Dermis microvascular lymphatic vessel endothelial cell (primary cell): ENCODE measurements around the gene MFAP2. TPM values are rescaled to one million over a fixed set of nuclear protein-coding genes. Genes with fewer than 3 reads are reported as not detected.
A peak's percentile ranks its signal among the peaks of the same experiment; 100 is the strongest.

Experiments
- DNase-seq, 2 donors: peaks; one replicate each; pipeline versions ENCODE4 v3.0.0 to v3.0.0-alpha.2; 2010; ENCODE audit warnings: low read depth in 2 of 2
- total RNA-seq: library from RNA; depleted of rRNA; stranded (reverse); fragments of >200 nt; gene quantifications from 2 replicates; pipeline ENCODE4 v1.2.1, GENCODE V29; 2014

Gene MFAP2, protein sequence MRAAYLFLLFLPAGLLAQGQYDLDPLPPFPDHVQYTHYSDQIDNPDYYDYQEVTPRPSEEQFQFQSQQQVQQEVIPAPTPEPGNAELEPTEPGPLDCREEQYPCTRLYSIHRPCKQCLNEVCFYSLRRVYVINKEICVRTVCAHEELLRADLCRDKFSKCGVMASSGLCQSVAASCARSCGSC
- 8.9 and 55.3 TPM in 2 replicates for total RNA-seq

DNA sequence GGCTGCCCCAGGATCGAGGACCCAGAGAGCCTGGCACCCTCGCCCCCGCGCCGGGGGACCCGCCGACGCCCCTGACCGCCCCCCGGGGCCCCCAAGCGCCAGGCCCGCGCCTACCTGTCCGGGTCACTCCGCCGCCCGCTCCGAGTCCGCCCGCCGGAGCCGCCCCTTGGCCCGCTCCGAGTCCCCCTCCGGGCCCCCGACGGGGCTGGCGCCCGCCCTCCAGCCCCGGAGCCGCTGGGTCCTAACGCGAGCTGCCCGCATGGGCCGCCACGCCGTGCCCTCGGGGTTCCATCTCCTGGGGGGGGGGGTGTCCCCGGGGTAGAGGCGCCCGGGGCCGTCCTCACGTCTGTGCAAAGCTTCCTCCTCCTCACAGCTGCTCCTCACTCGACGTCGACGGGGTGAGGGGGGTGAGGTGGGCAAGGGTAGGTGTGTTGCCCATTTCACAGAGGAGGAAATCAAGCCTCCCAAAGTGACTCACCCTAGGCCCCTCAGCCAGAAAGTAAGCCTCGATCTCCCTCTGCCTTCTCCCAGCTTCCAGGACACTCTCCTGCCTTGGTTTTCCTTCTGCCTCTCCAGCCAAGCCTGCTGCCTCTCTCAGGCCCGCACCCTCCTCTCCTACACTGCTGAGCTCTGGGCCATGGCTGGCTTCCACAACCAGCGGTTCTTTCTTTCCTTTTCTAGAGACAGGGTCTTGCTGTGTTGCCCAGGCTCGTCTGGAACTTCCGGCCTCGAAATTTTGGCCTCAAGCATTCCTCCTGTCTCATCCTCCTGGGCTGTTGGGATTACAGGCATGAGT lies at the start of gene MFAP2:
MFAP2 (minus strand) TSS at position 148 of the 796 bp plus-strand sequence. CDS start 2,347 bp downstream, outside the sequence.
- DNase-seq, result peak in 1 of 2 donors; percentile 48

DNA sequence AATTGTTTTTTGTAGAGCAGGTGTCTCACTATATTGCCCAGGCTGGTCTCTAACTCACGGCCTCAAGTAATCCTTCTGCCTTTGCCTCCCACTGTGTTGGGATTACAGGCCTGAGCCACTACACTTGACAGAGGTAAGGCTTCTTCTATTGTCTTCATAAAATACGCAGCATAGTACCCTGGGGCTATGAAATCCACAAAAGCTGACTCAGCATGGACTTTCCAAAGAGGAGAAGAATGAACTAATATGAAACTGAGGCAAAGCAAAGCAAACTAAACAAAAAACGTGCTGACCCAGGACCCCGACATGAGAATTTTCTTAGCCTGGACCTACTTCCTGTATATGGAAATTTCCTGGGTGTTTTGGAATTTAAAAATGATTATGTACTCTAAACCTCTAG lies 49.8 kb upstream of the MFAP2 start:
- no peak for DNase-seq

DNA sequence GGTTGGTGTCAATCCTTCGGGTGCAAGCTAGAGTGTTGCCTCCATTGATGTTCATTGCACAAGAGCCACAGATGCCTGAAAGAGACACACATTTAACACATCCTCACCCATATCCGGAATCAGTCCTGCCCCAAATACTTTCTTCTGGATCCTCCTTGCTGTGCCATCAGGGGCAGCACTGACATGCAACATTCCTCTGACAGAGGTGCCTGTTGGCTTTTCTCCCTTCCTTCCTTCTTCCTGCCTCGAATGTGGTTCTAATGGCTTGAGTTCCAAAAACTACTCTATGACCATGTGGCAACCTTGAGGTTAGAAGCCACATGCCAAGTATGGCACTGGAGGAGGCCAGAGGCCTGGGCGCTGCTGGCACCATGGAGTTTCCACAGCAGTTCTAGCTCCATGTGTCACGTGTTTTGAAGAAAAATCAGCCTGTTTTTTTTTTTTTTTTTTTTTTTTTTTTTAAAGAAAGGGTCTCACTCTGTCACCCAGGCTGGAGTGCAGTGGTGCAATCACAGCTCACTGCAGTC lies 48.3 kb upstream of the MFAP2 start:
- DNase-seq, result no peak

DNA sequence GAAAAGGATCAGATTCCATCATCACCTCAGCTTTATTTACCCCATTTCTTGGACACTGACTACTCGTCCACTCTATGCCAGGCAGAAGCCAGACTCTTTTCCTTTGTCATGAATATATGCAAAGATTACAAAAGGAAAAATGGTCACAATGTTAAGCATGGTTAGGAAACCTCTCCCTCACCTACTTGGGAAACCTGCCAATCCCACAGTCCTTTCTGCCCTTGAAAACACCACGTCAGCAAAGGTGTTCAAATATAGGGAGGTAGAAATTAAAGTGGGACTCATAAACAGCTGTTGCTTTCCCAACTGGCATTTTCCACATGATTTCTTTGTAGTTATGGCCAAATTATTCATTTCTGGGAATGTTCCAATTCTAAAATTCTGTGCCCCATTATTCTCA lies 47.5 kb upstream of the MFAP2 start:
- DNase-seq, result no peak

DNA sequence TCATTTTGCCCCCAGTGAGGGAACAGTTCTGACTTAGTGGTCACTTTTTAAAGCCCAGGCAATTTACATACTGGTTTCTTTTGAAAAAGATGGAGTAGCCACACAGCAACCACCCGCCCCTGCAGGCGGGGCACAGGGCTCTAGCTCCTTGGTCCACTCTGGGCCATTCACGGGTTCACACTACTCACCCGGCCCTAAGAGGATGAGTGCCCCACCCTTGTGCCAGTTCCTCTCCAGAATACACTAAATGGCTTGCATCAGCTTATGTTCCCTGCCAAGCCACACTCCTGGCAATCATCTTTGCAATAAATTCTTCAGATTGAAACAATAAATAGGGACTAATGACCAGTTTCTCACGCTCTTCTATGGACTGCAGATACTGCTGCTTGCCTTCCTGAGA lies 47.0 kb upstream of the MFAP2 start:
- no peak for DNase-seq

DNA sequence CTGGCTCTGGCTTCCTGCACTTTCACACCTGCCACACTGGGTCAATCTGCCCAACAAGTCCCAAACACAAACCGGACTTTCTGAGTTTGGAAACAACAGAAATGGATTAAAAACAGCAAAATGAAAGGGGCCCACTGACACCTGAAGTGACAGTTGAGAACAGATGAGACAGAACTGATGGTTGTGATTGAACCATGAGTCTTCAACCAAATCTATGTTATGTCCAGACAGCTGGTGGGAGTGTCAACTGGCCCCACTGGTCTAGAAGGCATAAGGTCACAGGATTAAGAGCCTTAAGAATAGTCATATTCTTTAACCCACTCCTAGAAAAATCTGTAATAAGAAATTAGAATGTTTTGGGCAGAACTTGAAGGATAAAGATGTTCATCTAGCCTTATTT lies 44.3 kb upstream of the MFAP2 start:
- no peak for DNase-seq

DNA sequence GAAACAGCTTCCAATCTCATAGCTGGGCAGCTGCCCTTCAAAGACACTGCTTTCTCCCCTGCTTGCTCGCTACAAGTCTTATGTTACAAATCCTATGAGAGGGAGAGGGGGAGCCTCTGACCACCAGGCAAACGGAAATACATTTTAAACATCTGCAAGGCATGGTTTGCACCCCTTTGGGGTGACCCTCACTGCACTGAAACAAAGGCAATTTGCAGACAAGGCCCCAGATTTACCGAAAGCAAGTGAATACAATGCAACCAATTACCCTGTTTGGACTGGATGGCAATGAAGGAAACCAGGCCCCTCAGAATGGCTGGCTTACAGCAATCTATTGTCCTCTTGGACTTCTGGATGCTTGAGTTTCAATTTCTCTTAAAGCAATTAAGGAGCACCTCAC lies 43.2 kb upstream of the MFAP2 start:
- DNase-seq, result no peak

DNA sequence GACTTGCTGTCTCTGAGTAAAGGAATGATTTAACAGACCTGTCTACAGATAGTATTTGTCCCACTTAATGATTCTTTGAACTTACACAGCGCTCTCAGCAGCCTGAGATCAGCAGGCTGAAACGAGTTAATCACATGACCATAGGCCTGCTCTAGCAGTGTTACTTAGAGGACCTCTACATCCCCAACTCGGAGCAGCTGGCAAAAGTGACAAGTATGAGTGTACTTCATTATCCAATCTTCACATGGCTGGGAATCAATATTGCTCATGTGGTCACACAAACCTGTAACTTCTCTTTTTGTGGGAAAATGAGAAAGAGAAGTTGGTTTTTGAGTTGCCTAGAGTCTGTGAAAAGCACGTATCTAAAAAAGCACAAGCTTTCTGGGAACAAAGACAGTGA lies 42.7 kb upstream of the MFAP2 start:
- DNase-seq, result no peak

DNA sequence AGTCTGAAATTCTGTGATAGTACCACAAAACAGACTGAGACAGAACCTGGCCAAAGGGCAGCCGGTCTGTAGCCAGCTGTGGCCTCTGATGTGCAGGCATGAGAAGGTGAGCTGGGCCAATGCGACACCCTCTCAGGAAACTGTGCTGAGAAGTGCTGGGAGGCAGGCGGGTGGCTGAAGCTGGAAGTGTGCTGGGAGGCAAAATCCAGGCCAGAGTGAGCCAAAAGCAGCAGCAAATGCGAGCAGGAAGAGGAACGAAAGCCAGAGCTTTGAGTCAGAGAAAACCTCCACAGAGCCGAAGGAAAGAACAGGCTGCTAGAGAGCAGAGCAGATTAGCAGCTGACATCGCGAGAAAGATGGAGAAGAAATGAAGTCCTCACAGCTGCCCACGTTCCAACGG lies 41.5 kb upstream of the MFAP2 start:
- no peak for DNase-seq

DNA sequence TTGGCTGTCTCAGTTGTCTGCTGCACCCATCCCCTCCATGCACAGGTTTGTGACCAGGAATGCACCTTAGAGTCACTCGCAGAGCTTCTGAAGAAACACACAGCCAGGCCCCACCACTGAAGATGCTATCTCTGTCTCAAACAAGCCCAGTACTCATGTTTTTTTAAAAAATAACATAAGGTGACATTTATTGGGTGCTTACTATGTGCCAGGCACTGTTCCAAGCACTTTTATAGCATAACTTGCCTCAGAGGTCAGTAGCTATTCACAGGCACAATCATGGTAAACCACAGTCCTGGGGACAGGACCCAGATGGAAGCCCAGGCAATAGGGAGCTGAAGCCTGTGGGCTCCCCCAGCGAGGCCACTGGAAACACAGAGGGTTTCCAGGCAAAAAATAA lies 40.1 kb upstream of the MFAP2 start:
- no peak for DNase-seq

DNA sequence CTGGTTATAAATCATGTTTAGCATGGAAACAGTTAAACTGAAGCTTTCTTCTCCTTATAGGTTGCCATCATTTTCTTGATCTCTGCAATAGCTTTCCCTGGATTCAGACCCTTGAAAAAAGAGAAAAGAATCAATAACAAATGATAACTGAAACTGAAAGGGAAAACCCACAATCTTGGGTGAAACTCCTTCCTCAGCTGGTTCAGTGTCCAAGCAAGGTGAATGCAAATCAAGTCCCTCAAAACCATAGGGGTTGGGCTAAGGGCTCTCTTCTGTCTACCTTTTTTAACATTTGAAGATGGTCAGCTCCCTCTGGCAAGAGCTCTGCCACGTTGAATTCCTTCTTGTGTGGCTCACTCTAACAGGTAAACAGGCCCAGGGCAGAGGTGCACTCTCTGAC lies 38.4 kb upstream of the MFAP2 start:
- no peak for DNase-seq

DNA sequence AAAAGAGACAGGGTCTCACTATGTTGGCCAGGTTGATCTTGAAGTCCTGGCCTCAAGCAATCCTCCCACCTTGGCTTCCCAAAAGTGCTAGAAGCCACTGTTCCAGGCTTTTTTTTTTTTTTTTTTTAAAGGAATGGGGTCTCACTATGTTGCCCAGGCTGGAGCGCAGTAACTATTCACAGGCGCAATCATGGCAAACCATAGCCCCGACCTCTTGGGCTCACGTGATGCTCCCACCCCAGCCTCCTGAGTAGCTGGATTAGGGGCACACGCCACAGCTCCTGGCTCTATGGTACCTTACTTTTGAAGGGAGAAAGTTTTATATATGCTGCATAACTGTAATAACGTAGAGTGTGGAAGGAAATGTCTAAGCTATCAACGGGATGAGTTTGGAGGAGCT lies 37.0 kb upstream of the MFAP2 start:
- DNase-seq, result no peak

DNA sequence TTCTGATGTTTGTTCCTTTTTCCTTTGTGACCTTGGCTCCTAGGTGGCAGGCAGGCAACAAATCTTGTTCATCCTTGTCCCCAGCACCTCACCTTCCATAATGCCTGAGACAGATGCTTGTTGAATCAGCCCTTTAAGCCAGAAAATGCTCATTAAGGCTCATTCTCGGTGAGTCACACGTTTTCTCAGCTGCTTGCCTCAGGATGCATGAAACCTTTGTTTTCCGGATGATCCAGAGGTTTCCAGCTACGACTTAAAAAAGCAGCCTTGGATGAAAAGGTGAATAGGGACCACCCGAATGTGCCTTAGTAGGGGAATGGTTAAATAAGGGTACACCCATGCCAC lies 35.9 kb upstream of the MFAP2 start:
- peak in 1 of 2 donors; percentile 84 for DNase-seq

DNA sequence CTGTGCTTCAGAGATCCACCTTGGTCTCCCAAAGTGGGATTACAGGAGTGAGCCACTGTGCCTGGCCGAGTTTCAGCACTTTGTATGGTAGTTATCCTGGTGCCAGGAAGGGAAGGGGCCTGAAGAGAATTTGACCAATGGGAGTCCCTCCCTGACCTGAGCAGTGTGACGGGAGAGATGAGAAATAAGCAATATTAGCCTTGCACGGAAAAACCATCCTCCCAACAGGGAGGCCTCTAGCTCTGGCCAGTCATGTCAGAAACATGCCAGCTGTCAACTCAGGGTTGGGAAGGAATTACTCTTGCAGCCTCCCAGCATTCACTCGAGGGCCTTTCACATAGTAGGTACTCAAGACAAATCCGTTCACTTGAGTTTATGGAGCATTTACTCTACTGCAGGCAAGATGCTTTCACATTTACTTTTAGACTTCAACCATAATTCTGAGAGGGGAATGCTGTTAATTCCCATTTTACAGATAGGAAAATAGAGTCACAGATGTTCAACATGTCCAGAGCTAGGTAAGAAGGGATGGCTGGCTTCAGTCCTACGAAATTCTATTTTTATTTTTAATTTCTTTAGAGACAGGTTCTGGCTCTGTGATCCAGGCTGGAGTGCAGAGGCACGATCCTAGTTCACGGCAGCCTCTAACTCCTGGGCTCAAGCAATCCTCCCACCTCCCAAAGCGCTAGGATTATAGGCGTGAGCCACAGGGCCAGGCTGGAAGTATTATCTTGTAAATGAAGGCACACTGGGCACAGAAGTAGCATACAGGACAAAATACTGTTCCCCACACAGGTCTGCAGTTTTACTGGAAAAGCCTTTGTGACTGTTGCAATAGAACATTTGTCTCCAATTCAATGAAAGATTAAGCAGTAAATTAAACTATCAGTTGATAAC lies 34.5 kb upstream of the MFAP2 start:
- DNase-seq, result no peak

DNA sequence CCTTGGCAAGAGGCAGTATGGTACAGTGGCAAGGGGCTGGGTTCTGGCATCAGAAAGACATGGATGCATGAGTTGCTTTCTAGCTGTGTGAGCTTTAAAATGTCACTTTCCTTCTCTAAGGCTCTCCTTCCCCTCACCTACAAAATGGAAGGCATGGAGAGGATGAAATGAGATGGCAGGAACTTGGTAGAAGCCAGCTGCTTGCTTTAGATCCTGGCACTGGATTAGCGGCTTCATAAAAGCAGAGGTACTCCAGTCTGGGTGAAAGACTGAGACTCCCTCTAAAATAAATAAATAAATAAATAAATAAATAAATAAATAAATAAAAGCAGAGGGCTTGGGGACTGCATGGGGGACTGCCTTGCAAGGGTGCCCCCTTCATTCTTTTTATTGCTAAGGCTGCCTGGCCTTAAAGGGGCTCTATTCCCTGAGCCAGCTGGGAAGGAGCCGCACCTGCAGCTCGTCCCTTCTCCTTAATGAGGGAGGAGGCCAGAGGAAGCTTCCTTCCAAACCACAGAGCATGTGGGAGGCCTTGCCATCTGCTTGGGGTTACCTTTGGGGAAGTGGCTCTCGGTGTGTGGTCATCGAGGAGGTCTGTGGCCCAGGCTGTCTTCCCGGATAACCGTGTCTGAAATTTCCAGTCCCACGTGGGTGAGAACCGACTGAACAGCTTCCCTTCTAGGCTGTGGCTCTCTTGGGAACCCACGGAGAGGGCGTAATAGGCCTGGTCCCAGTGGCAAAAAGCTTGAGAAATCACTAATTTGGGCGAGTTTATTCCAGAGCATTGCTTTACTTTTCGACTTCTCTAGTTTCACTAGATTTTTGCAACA lies 33.3 kb upstream of the MFAP2 start:
- no peak for DNase-seq

DNA sequence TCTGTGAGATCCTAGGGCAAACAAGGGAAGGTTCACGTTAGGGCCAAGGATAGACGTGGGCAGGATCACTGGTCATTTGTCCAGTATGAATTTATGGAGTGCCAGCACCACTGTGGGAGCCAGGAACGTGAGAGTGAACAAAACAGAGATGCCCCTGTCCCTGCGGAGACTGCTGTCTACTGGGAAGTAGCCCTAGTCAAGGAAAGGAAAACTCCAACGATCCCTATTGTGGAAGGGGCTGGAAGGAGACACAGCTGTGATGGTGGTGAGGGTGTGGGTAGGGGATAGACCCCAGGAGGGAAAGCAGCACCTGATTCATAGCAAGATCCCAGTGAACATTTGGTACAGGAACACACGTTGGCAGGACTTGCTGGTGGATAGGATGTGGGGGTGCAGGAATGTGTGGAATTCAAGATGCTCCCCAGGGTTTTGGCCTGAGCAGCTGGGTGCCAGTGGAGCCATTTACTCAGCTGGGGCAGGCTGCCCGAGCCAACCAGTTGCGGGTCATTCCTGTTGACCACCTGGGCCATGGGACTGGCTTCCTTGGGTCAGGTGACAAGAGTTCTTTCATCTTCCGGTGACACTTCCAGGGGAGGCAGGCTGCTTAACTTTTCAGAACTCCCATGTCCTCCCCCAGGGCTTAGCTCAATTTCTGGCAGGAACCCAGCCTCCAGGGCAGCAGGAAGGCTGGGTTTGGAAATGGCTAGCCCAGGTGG lies 32.5 kb upstream of the MFAP2 start:
- DNase-seq, result no peak

DNA sequence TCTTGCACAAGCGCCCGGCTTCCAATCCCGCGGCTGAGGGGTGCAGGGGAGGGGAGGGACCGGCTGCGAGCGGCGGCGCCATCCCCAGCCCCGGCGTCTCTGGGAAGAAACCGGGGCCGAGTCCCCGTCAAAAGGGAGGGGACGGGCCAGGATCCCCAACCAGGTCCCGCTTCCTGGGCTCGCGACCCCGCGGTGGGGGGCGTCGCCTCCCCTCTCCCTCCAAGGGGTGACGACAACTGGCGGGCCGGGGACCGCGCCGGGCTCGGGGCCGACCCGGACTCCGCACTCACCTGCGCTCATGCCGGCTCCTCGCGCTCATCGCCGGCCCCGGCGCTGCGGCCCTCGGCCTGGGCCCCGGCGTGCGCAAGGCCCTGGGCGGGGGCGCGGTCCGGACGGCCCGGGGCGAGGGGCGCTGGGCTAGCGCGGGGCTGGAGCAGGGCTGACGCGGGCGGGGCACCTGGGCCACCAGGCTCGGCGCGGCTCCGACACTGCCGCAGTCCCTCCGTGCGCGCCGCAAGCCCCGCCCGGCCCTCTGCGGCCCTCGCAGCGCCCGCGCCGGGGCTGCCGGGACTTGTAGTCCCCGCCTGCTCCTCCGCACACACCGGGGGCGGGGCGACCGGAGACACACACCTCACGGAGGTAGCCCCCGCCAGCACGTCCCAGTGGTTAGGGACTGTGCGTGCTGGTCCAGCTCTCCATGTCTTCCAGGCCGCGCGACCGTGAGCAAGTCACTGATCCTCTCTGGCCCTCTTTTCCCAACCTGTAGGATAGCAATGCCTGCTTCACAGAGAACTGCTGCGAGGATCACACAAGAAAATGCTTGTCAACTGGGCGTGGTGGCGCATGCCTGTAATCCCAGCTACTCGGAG lies 31.3 kb upstream of the MFAP2 start, which contains the start of gene ATP13A2:
ATP13A2 (minus strand) TSS at position 490 of the 869 bp plus-strand sequence; CDS start at position 300, 190 bp downstream.
- peak; percentile 36 to 80 for DNase-seq

DNA sequence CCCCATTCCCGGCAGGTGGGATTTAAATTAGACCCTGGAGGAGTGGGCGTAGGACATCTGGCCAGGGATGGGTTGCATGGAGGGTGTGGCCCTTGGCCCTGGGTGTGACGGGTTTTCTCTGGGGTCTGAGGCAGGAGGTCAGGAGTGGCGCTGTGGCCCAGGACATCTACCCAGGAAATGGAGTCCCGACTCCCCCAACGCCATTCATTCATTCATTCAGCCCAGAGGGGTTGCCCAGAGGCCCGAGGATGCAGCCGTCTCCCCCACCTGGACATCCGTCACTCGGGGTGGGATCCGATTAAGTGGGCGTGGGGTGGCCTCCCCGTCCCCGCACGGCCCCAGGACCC lies 30.6 kb upstream of the MFAP2 start:
- DNase-seq, result no peak

DNA sequence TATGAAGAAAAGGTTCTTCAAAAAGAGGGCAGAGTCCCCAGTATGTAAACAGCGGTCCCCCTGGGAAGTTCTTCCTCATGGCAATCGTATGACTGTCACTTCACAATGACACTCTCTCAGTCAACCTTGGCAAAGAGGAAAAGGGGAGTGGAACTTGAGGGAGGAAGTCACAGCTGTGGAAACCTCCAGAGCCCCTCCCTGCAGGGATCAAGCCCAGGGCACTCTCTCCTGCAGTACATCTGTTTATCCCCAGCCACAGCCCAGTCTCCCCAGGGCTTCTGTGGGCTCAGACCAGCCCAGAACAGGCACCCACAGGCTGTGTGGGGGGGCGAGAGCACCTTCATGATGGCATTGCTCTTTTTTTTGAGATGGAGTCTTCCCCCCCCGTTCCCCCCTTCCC lies 29.3 kb upstream of the MFAP2 start:
- DNase-seq, result peak in 1 of 2 donors; percentile 18
